Activated T-cell treated with anti-CD3 and anti-CD28 coated beads for 4 hours (primary cell): ENCODE data around the gene VPS33B.
A peak's percentile ranks its signal among the peaks of the same experiment; 100 is the strongest.
"Not testable (repeated sequence)": the region's sequence is repeated elsewhere in the genome, so short reads cannot be mapped to it uniquely, and the experiment has no call there.

Experiments
- DNase-seq: peaks from one replicate; pipeline ENCODE4 v3.0.0-alpha.2; 2020

The VPS33B gene

GRCh38 chr15:91022075-91022831 lies at the start of gene VPS33B:
Gene VPS33B, minus strand, starts transcription at chr15:91022594. Its CDS starts 345 bp downstream, at chr15:91022249.
- peak; percentile 67 for DNase-seq

GRCh38 chr15:91072161-91072560 lies 49.8 kb upstream of the VPS33B start:
- DNase-seq, result no peak

GRCh38 chr15:91070872-91071271 lies 48.5 kb upstream of the VPS33B start:
- DNase-seq, result no peak

- DNase-seq, result no peak
Measured at GRCh38 chr15:91068966-91069365, 46.6 kb upstream of the VPS33B start.

GRCh38 chr15:91068436-91068835 lies 46.0 kb upstream of the VPS33B start:
- DNase-seq, result no peak

- DNase-seq, result no peak
Measured at GRCh38 chr15:91067036-91067435, 44.6 kb upstream of the VPS33B start.

- DNase-seq, result no peak
Measured at GRCh38 chr15:91065505-91065904, 43.1 kb upstream of the VPS33B start.

GRCh38 chr15:91061997-91062396 lies 39.6 kb upstream of the VPS33B start:
- no peak for DNase-seq

GRCh38 chr15:91061230-91061629 lies 38.8 kb upstream of the VPS33B start:
- no peak for DNase-seq

GRCh38 chr15:91055548-91056331 lies 33.3 kb upstream of the VPS33B start:
- peak; percentile 12 for DNase-seq

GRCh38 chr15:91054816-91055215 lies 32.4 kb upstream of the VPS33B start:
- no peak for DNase-seq

- no peak for DNase-seq
Measured at GRCh38 chr15:91051248-91051647, 28.9 kb upstream of the VPS33B start.

- no peak for DNase-seq
Measured at GRCh38 chr15:91050128-91050455, 27.7 kb upstream of the VPS33B start.

GRCh38 chr15:91049378-91050127 lies 27.2 kb upstream of the VPS33B start:
- peak; percentile 38 for DNase-seq

GRCh38 chr15:91047545-91048199 lies 25.3 kb upstream of the VPS33B start:
- no peak for DNase-seq

- DNase-seq, result not testable (repeated sequence)
Measured at GRCh38 chr15:91046056-91046455, 23.7 kb upstream of the VPS33B start.

GRCh38 chr15:91045065-91045464 lies 22.7 kb upstream of the VPS33B start:
- DNase-seq, result no peak

GRCh38 chr15:91043202-91043874 lies 20.9 kb upstream of the VPS33B start:
- DNase-seq, result no peak

GRCh38 chr15:91040856-91041255 lies 18.5 kb upstream of the VPS33B start:
- no peak for DNase-seq

- DNase-seq, result no peak
Measured at GRCh38 chr15:91039996-91040395, 17.6 kb upstream of the VPS33B start.

- peak; percentile 19 for DNase-seq
Measured at GRCh38 chr15:91032919-91033803, 10.8 kb upstream of the VPS33B start.
